ENCODE results near the gene DZIP3. TPM values are rescaled to one million over a fixed set of nuclear protein-coding genes. Genes with fewer than 3 reads are reported as not detected.
A peak's percentile ranks its signal among the peaks of the same experiment; 100 is the strongest.

DZIP3 gene
- total RNA-seq, 6 donors from 2014 or later: 3.4 to 25.0 (median 7.5) TPM

GRCh38 chr3:108548886-108549285, 40.6 kb upstream of the DZIP3 start:
- Histone ChIP-seq H3K27ac (no peak overlapping the region), H3K27me3 (no peaks in the 10 kb centered on the region), H3K4me3 (no peak overlapping the region), H3K9me3 (no peaks in the 10 kb centered on the region), H3K36me3 (no peaks in the 10 kb centered on the region), H3K4me1 (no peaks in the 10 kb centered on the region)
- ATAC-seq (ENCODE audit: low FRiP score in 2 of 2) (no peak), DNase-seq (no peak)
- no peak for TF ChIP-seq POLR2A (IDR thresholded peaks at IDR 0.05)
- TF ChIP-seq EP300 (IDR thresholded peaks at IDR 0.05): no peak
- TF ChIP-seq POLR2AphosphoS5 (IDR thresholded peaks at IDR 0.05): no peak
- TF ChIP-seq CTCF (IDR thresholded peaks at IDR 0.05): no peak
- 90 to 92% methylated on average over 2 of the region's 2 CpGs for WGBS, 2 donors

- WGBS, 2 donors: 41 to 43% methylated on average over 4 of the region's 4 CpGs
- Histone ChIP-seq H3K27me3 (no peaks in the 10 kb centered on the region), H3K27ac (no peak overlapping the region), H3K9me3 (no peaks in the 10 kb centered on the region), H3K4me3 (no peak overlapping the region), H3K36me3 (no peaks in the 10 kb centered on the region), H3K4me1 (peaks cover 0 to 11% (median 5%) of the 10 kb centered on the region in 4 donors)
- ATAC-seq (ENCODE audit: low FRiP score in 2 of 2) (peak in 1 of 2 donors; percentile 75), DNase-seq (no peak)
- TF ChIP-seq CTCF (IDR thresholded peaks at IDR 0.05) (peak in 5 of 6 experiments; percentile 21 to 67 (median 56)), POLR2AphosphoS5 (IDR thresholded peaks at IDR 0.05) (no peak)
Measured at GRCh38 chr3:108552267-108553159, 37.0 kb upstream of the DZIP3 start.

GRCh38 chr3:108554229-108554628, 35.3 kb upstream of the DZIP3 start:
- ATAC-seq (ENCODE audit: low FRiP score in 2 of 2) (no peak), DNase-seq (no peak)

GRCh38 chr3:108554913-108555571, 34.5 kb upstream of the DZIP3 start:
- H3K27ac ChIP-seq: peak overlapping the region in 1 of 4 donors; percentile 5
- H3K4me3 ChIP-seq: no peak overlapping the region
- H3K27me3 ChIP-seq: no peaks in the 10 kb centered on the region
- DNase-seq (no peak), ATAC-seq (ENCODE audit: low FRiP score in 2 of 2) (no peak)
- no peaks in the 10 kb centered on the region for H3K9me3 ChIP-seq
- WGBS, 2 donors: 64 to 73% methylated on average over 3 of the region's 3 CpGs
- peaks cover 0 to 11% (median 5%) of the 10 kb centered on the region in 4 donors for H3K4me1 ChIP-seq
- no peaks in the 10 kb centered on the region for H3K36me3 ChIP-seq
- TF ChIP-seq POLR2AphosphoS5 (IDR thresholded peaks at IDR 0.05) (no peak), POLR2A (IDR thresholded peaks at IDR 0.05) (no peak), EP300 (IDR thresholded peaks at IDR 0.05) (no peak), CTCF (IDR thresholded peaks at IDR 0.05) (no peak)

More at GRCh38 chr3:108554229-108554628, 35.3 kb upstream of the DZIP3 start:
- Histone ChIP-seq H3K4me3 (no peak overlapping the region), H3K36me3 (no peaks in the 10 kb centered on the region), H3K4me1 (peaks cover 0 to 11% (median 5%) of the 10 kb centered on the region in 4 donors), H3K27ac (no peak overlapping the region), H3K27me3 (no peaks in the 10 kb centered on the region), H3K9me3 (no peaks in the 10 kb centered on the region)
- TF ChIP-seq CTCF (IDR thresholded peaks at IDR 0.05) (no peak), POLR2A (IDR thresholded peaks at IDR 0.05) (no peak), EP300 (IDR thresholded peaks at IDR 0.05) (no peak), POLR2AphosphoS5 (IDR thresholded peaks at IDR 0.05) (no peak)
